Measurements from ENCODE around the gene POMP.
"Not testable (repeated sequence)": the region's sequence is repeated elsewhere in the genome, so short reads cannot be mapped to it uniquely, and the experiment has no call there.

The POMP gene

GRCh38 chr13:28684257-28684656 is 25.3 kb downstream of the POMP start:
- Histone ChIP-seq H3K9me3 (ENCODE audit: insufficient read depth, low read length) (no peaks in the 10 kb centered on the region), H3K4me3 (ENCODE audit: low read length) (no peak overlapping the region), H3K9ac (ENCODE audit: low read length) (no peak overlapping the region), H3K27me3 (ENCODE audit: low read depth, low read length) (no peaks in the 10 kb centered on the region), H2AFZ (ENCODE audit: low read depth, low read length) (no peak overlapping the region), H3K36me3 (replicated peaks; ENCODE audit: low read depth, low read length) (no peaks in the 10 kb centered on the region), H3K79me2 (ENCODE audit: low read length) (no peaks in the 10 kb centered on the region), H4K20me1 (ENCODE audit: insufficient read depth, low read length) (no peaks in the 10 kb centered on the region), H3K4me2 (ENCODE audit: low read length) (no peak overlapping the region), H3K27ac (ENCODE audit: low read length) (no peak overlapping the region), H3K4me1 (ENCODE audit: low read length) (peaks cover 21% of the 10 kb centered on the region)
- TF ChIP-seq EZH2phosphoT487 (IDR thresholded peaks at IDR 0.05; ENCODE audit: low read depth): no peak
- TF ChIP-seq CTCF (IDR thresholded peaks at IDR 0.05; ENCODE audit: low read depth, low read length): no peak

- H3K4me1 ChIP-seq (ENCODE audit: low read length): peaks cover 21% of the 10 kb centered on the region
- H3K4me2 ChIP-seq (ENCODE audit: low read length): no peak overlapping the region
- no peaks in the 10 kb centered on the region for H3K36me3 ChIP-seq (replicated peaks; ENCODE audit: low read depth, low read length)
- no peaks in the 10 kb centered on the region for H3K27me3 ChIP-seq (ENCODE audit: low read depth, low read length)
- no peaks in the 10 kb centered on the region for H3K79me2 ChIP-seq (ENCODE audit: low read length)
- H4K20me1 ChIP-seq (ENCODE audit: insufficient read depth, low read length): no peaks in the 10 kb centered on the region
- H3K9ac ChIP-seq (ENCODE audit: low read length): no peak overlapping the region
- no peaks in the 10 kb centered on the region for H3K9me3 ChIP-seq (ENCODE audit: insufficient read depth, low read length)
- H3K4me3 ChIP-seq (ENCODE audit: low read length): no peak overlapping the region
- TF ChIP-seq EZH2phosphoT487 (IDR thresholded peaks at IDR 0.05; ENCODE audit: low read depth) (no peak), CTCF (IDR thresholded peaks at IDR 0.05; ENCODE audit: low read depth, low read length) (no peak)
- H3K27ac ChIP-seq (ENCODE audit: low read length): no peak overlapping the region
- no peak overlapping the region for H2AFZ ChIP-seq (ENCODE audit: low read depth, low read length)
Measured at GRCh38 chr13:28685114-28685513, 26.2 kb downstream of the POMP start.

- H3K79me2 ChIP-seq (ENCODE audit: low read length): no peaks in the 10 kb centered on the region
- H3K9me3 ChIP-seq (ENCODE audit: insufficient read depth, low read length): no peaks in the 10 kb centered on the region
- H2AFZ ChIP-seq (ENCODE audit: low read depth, low read length): no peak overlapping the region
- no peak overlapping the region for H3K9ac ChIP-seq (ENCODE audit: low read length)
- no peaks in the 10 kb centered on the region for H3K36me3 ChIP-seq (replicated peaks; ENCODE audit: low read depth, low read length)
- TF ChIP-seq EZH2phosphoT487 (IDR thresholded peaks at IDR 0.05; ENCODE audit: low read depth): no peak
- TF ChIP-seq CTCF (IDR thresholded peaks at IDR 0.05; ENCODE audit: low read depth, low read length): no peak
- no peaks in the 10 kb centered on the region for H3K27me3 ChIP-seq (ENCODE audit: low read depth, low read length)
- peaks cover 21% of the 10 kb centered on the region for H3K4me1 ChIP-seq (ENCODE audit: low read length)
- no peak overlapping the region for H3K4me3 ChIP-seq (ENCODE audit: low read length)
- no peak overlapping the region for H3K27ac ChIP-seq (ENCODE audit: low read length)
- no peak overlapping the region for H3K4me2 ChIP-seq (ENCODE audit: low read length)
- no peaks in the 10 kb centered on the region for H4K20me1 ChIP-seq (ENCODE audit: insufficient read depth, low read length)
Measured at GRCh38 chr13:28685892-28686291, 27.0 kb downstream of the POMP start.

- not testable (repeated sequence) for H3K27me3 ChIP-seq (ENCODE audit: low read depth, low read length); H3K36me3 ChIP-seq (replicated peaks; ENCODE audit: low read depth, low read length); H3K4me1 ChIP-seq (ENCODE audit: low read length); H3K4me2 ChIP-seq (ENCODE audit: low read length); H3K9me3 ChIP-seq (ENCODE audit: insufficient read depth, low read length); H2AFZ ChIP-seq (ENCODE audit: low read depth, low read length); H3K27ac ChIP-seq (ENCODE audit: low read length); H3K9ac ChIP-seq (ENCODE audit: low read length); H3K79me2 ChIP-seq (ENCODE audit: low read length); H4K20me1 ChIP-seq (ENCODE audit: insufficient read depth, low read length); H3K4me3 ChIP-seq (ENCODE audit: low read length)
Measured at GRCh38 chr13:28693605-28694491, 34.9 kb downstream of the POMP start.

All from OCI-LY3 (cell line).